Measurements from ENCODE around the gene FAM221A.

The FAM221A gene, protein sequence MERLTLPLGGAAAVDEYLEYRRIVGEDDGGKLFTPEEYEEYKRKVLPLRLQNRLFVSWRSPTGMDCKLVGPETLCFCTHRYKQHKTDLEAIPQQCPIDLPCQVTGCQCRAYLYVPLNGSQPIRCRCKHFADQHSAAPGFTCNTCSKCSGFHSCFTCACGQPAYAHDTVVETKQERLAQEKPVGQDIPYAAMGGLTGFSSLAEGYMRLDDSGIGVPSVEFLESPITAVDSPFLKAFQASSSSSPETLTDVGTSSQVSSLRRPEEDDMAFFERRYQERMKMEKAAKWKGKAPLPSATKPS

DNA sequence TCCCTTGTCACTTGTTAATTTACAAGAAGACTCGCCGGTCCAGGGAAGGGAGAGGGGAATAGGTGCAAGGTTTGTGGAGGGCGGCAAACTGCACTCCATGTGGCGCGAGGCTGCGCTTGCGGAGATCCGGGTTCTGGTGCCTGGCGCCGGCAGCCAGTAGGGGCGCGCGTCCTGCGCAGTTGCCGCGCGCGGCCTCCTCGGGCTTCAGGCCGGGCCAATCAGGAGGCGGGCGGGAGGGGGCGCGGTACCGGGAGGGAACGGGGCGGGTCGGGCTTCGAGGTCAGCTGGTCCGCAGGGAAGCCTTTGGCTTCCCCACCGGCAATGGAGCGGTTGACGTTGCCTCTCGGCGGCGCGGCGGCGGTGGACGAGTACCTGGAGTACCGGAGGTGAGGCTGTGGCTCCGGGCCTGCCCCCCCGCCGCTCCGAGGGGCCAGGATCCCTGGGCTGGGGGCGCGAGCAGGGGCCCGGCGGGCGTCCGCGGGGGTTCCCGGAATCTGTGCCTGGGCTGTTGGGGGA lies at the start of gene FAM221A:
Gene FAM221A (plus strand): TSS at position 302 of the 516 bp plus-strand sequence. CDS start 20 bp downstream, at position 322.
- H3K4me3 ChIP-seq (ENCODE audit: control insufficient read depth, low read depth, low read length): peak within 1 kb of the TSS; percentile 39
- TF ChIP-seq, protein P1, sequence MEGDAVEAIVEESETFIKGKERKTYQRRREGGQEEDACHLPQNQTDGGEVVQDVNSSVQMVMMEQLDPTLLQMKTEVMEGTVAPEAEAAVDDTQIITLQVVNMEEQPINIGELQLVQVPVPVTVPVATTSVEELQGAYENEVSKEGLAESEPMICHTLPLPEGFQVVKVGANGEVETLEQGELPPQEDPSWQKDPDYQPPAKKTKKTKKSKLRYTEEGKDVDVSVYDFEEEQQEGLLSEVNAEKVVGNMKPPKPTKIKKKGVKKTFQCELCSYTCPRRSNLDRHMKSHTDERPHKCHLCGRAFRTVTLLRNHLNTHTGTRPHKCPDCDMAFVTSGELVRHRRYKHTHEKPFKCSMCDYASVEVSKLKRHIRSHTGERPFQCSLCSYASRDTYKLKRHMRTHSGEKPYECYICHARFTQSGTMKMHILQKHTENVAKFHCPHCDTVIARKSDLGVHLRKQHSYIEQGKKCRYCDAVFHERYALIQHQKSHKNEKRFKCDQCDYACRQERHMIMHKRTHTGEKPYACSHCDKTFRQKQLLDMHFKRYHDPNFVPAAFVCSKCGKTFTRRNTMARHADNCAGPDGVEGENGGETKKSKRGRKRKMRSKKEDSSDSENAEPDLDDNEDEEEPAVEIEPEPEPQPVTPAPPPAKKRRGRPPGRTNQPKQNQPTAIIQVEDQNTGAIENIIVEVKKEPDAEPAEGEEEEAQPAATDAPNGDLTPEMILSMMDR (IDR thresholded peaks at IDR 0.05; ENCODE audit: control insufficient read depth, insufficient read depth, low read depth, low read length, missing control alignments): peak; percentile 55
- DNase-seq (ENCODE audit: low read depth): no peak

- H3K4me3 ChIP-seq (ENCODE audit: control insufficient read depth, low read depth, low read length): no peak overlapping the region
These were observed 46.6 kb upstream of the FAM221A start for GRCh38 chr7:23633417-23633816.

DNA sequence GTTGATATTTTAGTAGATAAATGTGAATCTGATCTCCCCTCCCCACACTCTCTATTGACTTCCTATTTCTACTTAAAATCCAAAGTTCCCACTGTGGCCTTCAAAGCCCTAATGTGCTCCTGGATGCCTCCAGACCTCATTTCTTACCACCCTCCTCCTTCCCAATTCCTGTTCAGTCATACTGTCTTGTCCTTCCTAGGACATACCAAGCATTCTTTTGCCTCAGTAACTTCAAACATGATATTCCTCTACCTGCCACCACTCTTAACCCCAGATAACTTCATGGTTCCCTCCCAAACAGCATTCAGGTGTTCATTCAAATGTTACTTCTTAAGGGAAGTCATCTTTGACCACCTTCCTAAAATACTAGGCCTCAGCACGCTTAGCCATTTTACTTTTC lies 34.2 kb upstream of the FAM221A start:
- DNase-seq (ENCODE audit: low read depth): no peak
- H3K4me3 ChIP-seq (ENCODE audit: control insufficient read depth, low read depth, low read length): no peak overlapping the region
- TF ChIP-seq, protein P1 (IDR thresholded peaks at IDR 0.05; ENCODE audit: control insufficient read depth, insufficient read depth, low read depth, low read length, missing control alignments): no peak

More at GRCh38 chr7:23633417-23633816, 46.6 kb upstream of the FAM221A start:
- TF ChIP-seq, protein P1 (IDR thresholded peaks at IDR 0.05; ENCODE audit: control insufficient read depth, insufficient read depth, low read depth, low read length, missing control alignments): no peak
- DNase-seq (ENCODE audit: low read depth): no peak

DNA sequence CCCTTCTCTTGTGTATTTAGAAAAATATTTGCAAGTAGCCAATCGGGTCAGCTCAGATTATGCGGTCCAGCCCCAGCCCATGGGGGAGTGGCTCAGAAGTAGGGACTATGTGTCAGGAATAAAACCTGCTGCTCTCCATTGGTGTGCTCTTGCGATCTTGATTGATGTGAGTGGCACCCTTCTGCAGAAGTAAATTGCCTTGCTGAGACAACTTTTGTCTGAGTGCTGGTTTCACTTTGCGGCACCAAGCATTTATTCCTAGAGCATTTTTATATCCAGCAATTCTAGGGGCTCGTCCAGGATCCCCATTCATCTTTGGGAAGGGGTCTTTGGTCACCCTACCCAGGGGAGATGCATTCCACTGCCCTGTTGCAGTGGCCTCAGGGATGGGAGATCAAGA lies 26.1 kb upstream of the FAM221A start:
- TF ChIP-seq, protein P1 (IDR thresholded peaks at IDR 0.05; ENCODE audit: control insufficient read depth, insufficient read depth, low read depth, low read length, missing control alignments): no peak
- no peak overlapping the region for H3K4me3 ChIP-seq (ENCODE audit: control insufficient read depth, low read depth, low read length)
- no peak for DNase-seq (ENCODE audit: low read depth)

- TF ChIP-seq, protein P1 (IDR thresholded peaks at IDR 0.05; ENCODE audit: control insufficient read depth, insufficient read depth, low read depth, low read length, missing control alignments): peak; percentile 42
- no peak overlapping the region for H3K4me3 ChIP-seq (ENCODE audit: control insufficient read depth, low read depth, low read length)
- DNase-seq (ENCODE audit: low read depth): no peak
These were observed 25.5 kb upstream of the FAM221A start for GRCh38 chr7:23654508-23654907.

DNA sequence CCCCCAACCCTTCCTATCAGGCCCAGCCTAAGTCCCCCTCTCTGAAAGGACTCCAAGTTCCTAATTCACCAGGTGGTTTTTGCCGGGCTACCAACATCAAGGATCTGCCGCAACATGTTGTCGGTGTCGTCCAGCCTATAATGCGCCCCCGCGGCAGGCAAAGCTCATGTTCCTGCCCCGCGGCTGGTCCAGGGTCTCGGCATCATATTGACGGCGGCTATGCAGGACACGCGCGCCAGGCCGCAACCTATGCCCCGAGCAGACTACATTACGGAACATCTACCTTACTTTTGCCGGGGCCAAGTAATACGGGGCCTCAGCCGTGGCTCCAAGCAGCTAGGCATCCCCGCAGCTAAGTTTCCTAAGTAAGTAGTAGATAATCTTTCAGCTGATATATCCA lies 24.6 kb upstream of the FAM221A start:
- no peak overlapping the region for H3K4me3 ChIP-seq (ENCODE audit: control insufficient read depth, low read depth, low read length)
- TF ChIP-seq, protein P1 (IDR thresholded peaks at IDR 0.05; ENCODE audit: control insufficient read depth, insufficient read depth, low read depth, low read length, missing control alignments): no peak
- DNase-seq (ENCODE audit: low read depth): no peak
